ENCODE data around the gene ZNF486. TPM values are rescaled to one million over a fixed set of nuclear protein-coding genes. Genes with fewer than 3 reads are reported as not detected.
A peak's percentile ranks its signal among the peaks of the same experiment; 100 is the strongest.
"Not testable (repeated sequence)": the region's sequence is repeated elsewhere in the genome, so short reads cannot be mapped to it uniquely, and the experiment has no call there.

Gene ZNF486
- total RNA-seq (1 to 10 TPM; 2.6 to 3.4 (median 3.2) TPM), polyA plus RNA-seq (2.4 TPM)
- long read RNA-seq, donor 1, partial matches to known transcripts: 0 of 3 reads
- long read RNA-seq, donor 1, other reads (novel, unspliced or antisense): 0 of 3 reads
- long read RNA-seq, donor 2: 0 reads
- long read RNA-seq, donor 3, partial matches to known transcripts: 0 of 4 reads
- long read RNA-seq, donor 3, other reads (novel, unspliced or antisense): 0 of 4 reads
- long read RNA-seq, donor 4: 0 reads

GRCh38 chr19:20167020-20167644 is at the start of gene ZNF486:
Gene ZNF486 (plus strand): TSS chr19:20167214. CDS start chr19:20167331, 117 bp downstream.
- peak within 1 kb of the TSS; percentile 87 for H3K27ac ChIP-seq (ENCODE audit: low read length)
- DNase-seq (peak; percentile 97 to 99 (median 97)), ATAC-seq (peak; percentile 98 to 99)
- H3K9me3 ChIP-seq (ENCODE audit: control insufficient read depth, low read length): no peaks in the 10 kb centered on the region
- peaks cover 4% of the 10 kb centered on the region for H3K4me1 ChIP-seq (ENCODE audit: control insufficient read depth, insufficient read depth, low read length)
- intact Hi-C loops (cut with DNase I): loop anchor here in 1 of 4 donors (10.0 kb wide), 1 partner anchor 112 kb away; no protein-coding TSS in a partner anchor
- no peaks in the 10 kb centered on the region for H3K27me3 ChIP-seq (ENCODE audit: control insufficient read depth, insufficient read depth)
- under 1% methylated on average over 25 of the region's 25 CpGs for WGBS
- H3K4me3 ChIP-seq (ENCODE audit: low read length): peak within 1 kb of the TSS; percentile 80

GRCh38 chr19:20118064-20118839 is 48.8 kb upstream of the ZNF486 start:
- H3K4me3 ChIP-seq (ENCODE audit: low read length); intact Hi-C loops (cut with DNase I); DNase-seq; H3K27ac ChIP-seq (ENCODE audit: low read length); H3K27me3 ChIP-seq (ENCODE audit: control insufficient read depth, insufficient read depth); ATAC-seq; H3K4me1 ChIP-seq (ENCODE audit: control insufficient read depth, insufficient read depth, low read length): not testable (repeated sequence)
- WGBS: 98% methylated on average over 6 of the region's 6 CpGs
- H3K9me3 ChIP-seq (ENCODE audit: control insufficient read depth, low read length): peaks cover 19% of the 10 kb centered on the region

GRCh38 chr19:20124879-20125278 is 42.1 kb upstream of the ZNF486 start:
- Histone ChIP-seq H3K27ac (ENCODE audit: low read length) (no peak overlapping the region), H3K4me3 (ENCODE audit: low read length) (no peak overlapping the region), H3K4me1 (ENCODE audit: control insufficient read depth, insufficient read depth, low read length) (no peaks in the 10 kb centered on the region), H3K27me3 (ENCODE audit: control insufficient read depth, insufficient read depth) (no peaks in the 10 kb centered on the region), H3K9me3 (ENCODE audit: control insufficient read depth, low read length) (peaks cover 16% of the 10 kb centered on the region)
- ATAC-seq: no peak
- DNase-seq: no peak
- 99% methylated on average over 23 of the region's 23 CpGs for WGBS
- intact Hi-C loops (cut with DNase I): no loop called here

- H3K4me1 ChIP-seq (ENCODE audit: control insufficient read depth, insufficient read depth, low read length); H3K4me3 ChIP-seq (ENCODE audit: low read length); H3K27me3 ChIP-seq (ENCODE audit: control insufficient read depth, insufficient read depth); H3K9me3 ChIP-seq (ENCODE audit: control insufficient read depth, low read length); ATAC-seq; H3K27ac ChIP-seq (ENCODE audit: low read length); intact Hi-C loops (cut with DNase I); DNase-seq: not testable (repeated sequence)
- 88% methylated on average over 2 of the region's 2 CpGs for WGBS
These were observed 34.1 kb upstream of the ZNF486 start for GRCh38 chr19:20132933-20133332.

GRCh38 chr19:20137714-20138113 is 29.3 kb upstream of the ZNF486 start:
- H3K4me1 ChIP-seq (ENCODE audit: control insufficient read depth, insufficient read depth, low read length); ATAC-seq; DNase-seq; H3K9me3 ChIP-seq (ENCODE audit: control insufficient read depth, low read length); H3K27ac ChIP-seq (ENCODE audit: low read length); intact Hi-C loops (cut with DNase I); H3K27me3 ChIP-seq (ENCODE audit: control insufficient read depth, insufficient read depth); H3K4me3 ChIP-seq (ENCODE audit: low read length): not testable (repeated sequence)
- WGBS: 98% methylated on average over 26 of the region's 29 CpGs

- no peaks in the 10 kb centered on the region for H3K27me3 ChIP-seq (ENCODE audit: control insufficient read depth, insufficient read depth)
- DNase-seq (no peak), ATAC-seq (no peak)
- H3K4me1 ChIP-seq (ENCODE audit: control insufficient read depth, insufficient read depth, low read length): no peaks in the 10 kb centered on the region
- WGBS: 77% methylated on average over 12 of the region's 12 CpGs
- no peak overlapping the region for H3K4me3 ChIP-seq (ENCODE audit: low read length)
- intact Hi-C loops (cut with DNase I): no loop called here
- H3K27ac ChIP-seq (ENCODE audit: low read length): no peak overlapping the region
- H3K9me3 ChIP-seq (ENCODE audit: control insufficient read depth, low read length): no peaks in the 10 kb centered on the region
These were observed 15.3 kb upstream of the ZNF486 start for GRCh38 chr19:20151617-20152145.

GRCh38 chr19:20152506-20152905 is 14.5 kb upstream of the ZNF486 start:
- WGBS: 63% methylated on average over 12 of the region's 15 CpGs
- ATAC-seq: not testable (repeated sequence)

GRCh38 chr19:20153281-20153680 is 13.7 kb upstream of the ZNF486 start:
- Histone ChIP-seq H3K27me3 (ENCODE audit: control insufficient read depth, insufficient read depth) (no peaks in the 10 kb centered on the region), H3K9me3 (ENCODE audit: control insufficient read depth, low read length) (no peaks in the 10 kb centered on the region), H3K4me1 (ENCODE audit: control insufficient read depth, insufficient read depth, low read length) (no peaks in the 10 kb centered on the region), H3K4me3 (ENCODE audit: low read length) (no peak overlapping the region), H3K27ac (ENCODE audit: low read length) (no peak overlapping the region)
- ATAC-seq (no peak), DNase-seq (no peak)
- 92% methylated on average over 4 of the region's 4 CpGs for WGBS
- intact Hi-C loops (cut with DNase I): no loop called here

More at GRCh38 chr19:20152506-20152905, 14.5 kb upstream of the ZNF486 start:
- DNase-seq; H3K4me1 ChIP-seq (ENCODE audit: control insufficient read depth, insufficient read depth, low read length); H3K27me3 ChIP-seq (ENCODE audit: control insufficient read depth, insufficient read depth); H3K27ac ChIP-seq (ENCODE audit: low read length); H3K9me3 ChIP-seq (ENCODE audit: control insufficient read depth, low read length); H3K4me3 ChIP-seq (ENCODE audit: low read length); intact Hi-C loops (cut with DNase I): not testable (repeated sequence)

GRCh38 chr19:20154636-20155035 is 12.4 kb upstream of the ZNF486 start:
- 74% methylated on average over 4 of the region's 4 CpGs for WGBS
- Histone ChIP-seq H3K27me3 (ENCODE audit: control insufficient read depth, insufficient read depth) (no peaks in the 10 kb centered on the region), H3K27ac (ENCODE audit: low read length) (no peak overlapping the region), H3K9me3 (ENCODE audit: control insufficient read depth, low read length) (no peaks in the 10 kb centered on the region), H3K4me3 (ENCODE audit: low read length) (no peak overlapping the region), H3K4me1 (ENCODE audit: control insufficient read depth, insufficient read depth, low read length) (no peaks in the 10 kb centered on the region)
- no peak for DNase-seq
- intact Hi-C loops (cut with DNase I): no loop called here
- no peak for ATAC-seq

- Histone ChIP-seq H3K4me1 (ENCODE audit: control insufficient read depth, insufficient read depth, low read length) (peaks cover under 1% of the 10 kb centered on the region), H3K27me3 (ENCODE audit: control insufficient read depth, insufficient read depth) (no peaks in the 10 kb centered on the region), H3K9me3 (ENCODE audit: control insufficient read depth, low read length) (no peaks in the 10 kb centered on the region), H3K4me3 (ENCODE audit: low read length) (no peak overlapping the region), H3K27ac (ENCODE audit: low read length) (no peak overlapping the region)
- intact Hi-C loops (cut with DNase I): loop anchor here in 1 of 4 donors (10.0 kb wide), 1 partner anchor 108 kb away; no protein-coding TSS in a partner anchor
- DNase-seq (peak in 1 of 3 donors; percentile 54), ATAC-seq (no peak)
- WGBS: 58% methylated on average over 3 of the region's 3 CpGs
These were observed 4.2 kb upstream of the ZNF486 start for GRCh38 chr19:20162821-20163220.
